HepG2 (cell line): ENCODE measurements around the gene TGM6. TPM values are rescaled to one million over a fixed set of nuclear protein-coding genes. Genes with fewer than 3 reads are reported as not detected.
A peak's percentile ranks its signal among the peaks of the same experiment; 100 is the strongest.

Experiments used
- ARID2 ChIP-seq: sonication (generic); formaldehyde crosslinking; IDR thresholded peaks from 2 replicates; pipeline ENCODE4 v1.8.1; 2022; ENCODE audit warnings: mild to moderate bottlenecking, missing genetic modification reagents, borderline replicate concordance
- ARNT2 ChIP-seq: sonication (generic); formaldehyde crosslinking; IDR thresholded peaks from 2 replicates; pipeline ENCODE4 v1.8.0; 2022; ENCODE audit warnings: mild to moderate bottlenecking, low read depth, missing genetic modification reagents, moderate library complexity
- E2F1 ChIP-seq: sonication (generic); formaldehyde crosslinking; IDR thresholded peaks from 2 replicates; pipeline ENCODE4 v1.5.0; 2020; ENCODE audit warnings: missing genetic modification reagents
- ESRRA ChIP-seq: sonication (generic); formaldehyde crosslinking; IDR thresholded peaks from 2 replicates; pipeline ENCODE4 v1.5.1; 2020; ENCODE audit warnings: mild to moderate bottlenecking, low read depth, missing genetic modification reagents
- FOXK1 ChIP-seq: sonication (generic); formaldehyde crosslinking; IDR thresholded peaks from 2 replicates; pipeline ENCODE4 v1.4.0; 2020; ENCODE audit warnings: low read depth, missing genetic modification reagents, borderline replicate concordance
- GABPB1 ChIP-seq: IDR thresholded peaks from 2 replicates; pipeline ENCODE4 v1.6.1; 2016; ENCODE audit warnings: mild to moderate bottlenecking, missing genetic modification reagents, moderate library complexity, missing compliant biosample characterization
- HHEX ChIP-seq: IDR thresholded peaks from 2 replicates; pipeline ENCODE4 v1.6.1; 2016; ENCODE audit warnings: control low read depth
- KMT2B ChIP-seq: IDR thresholded peaks from 2 replicates; pipeline ENCODE4 v1.6.1; 2016; ENCODE audit warnings: missing genetic modification reagents, missing compliant biosample characterization
- NR0B2 ChIP-seq: sonication (generic); formaldehyde crosslinking; IDR thresholded peaks from 2 replicates; pipeline ENCODE4 v1.4.0; 2020; ENCODE audit warnings: mild to moderate bottlenecking, missing genetic modification reagents
- RELA ChIP-seq: sonication (generic); formaldehyde crosslinking; IDR thresholded peaks from 2 replicates; pipeline ENCODE4 v1.4.0; 2020; ENCODE audit warnings: missing genetic modification reagents
- SIN3A ChIP-seq: IDR thresholded peaks from 2 replicates; pipeline ENCODE4 v1.6.1; 2011; ENCODE audit warnings: low read depth, mild to moderate bottlenecking, control low read depth, low read length, borderline replicate concordance
- YEATS4 ChIP-seq: sonication (generic); formaldehyde crosslinking; IDR thresholded peaks from 2 replicates; pipeline ENCODE4 v1.4.0; 2020; ENCODE audit warnings: missing genetic modification reagents, borderline replicate concordance
- ZBTB2 ChIP-seq: sonication (generic); formaldehyde crosslinking; IDR thresholded peaks from 2 replicates; pipeline ENCODE4 v1.8.0; 2022; ENCODE audit warnings: low read depth, missing genetic modification reagents
- ZKSCAN1 ChIP-seq: fragments of 150-350 bp; IDR thresholded peaks from 2 replicates; pipeline ENCODE4 v1.6.1; 2014; ENCODE audit warnings: low read length
- ZMAT5 ChIP-seq: sonication (generic); formaldehyde crosslinking; IDR thresholded peaks from 2 replicates; pipeline ENCODE4 v1.5.0; 2020; ENCODE audit warnings: mild to moderate bottlenecking, low read depth, missing genetic modification reagents, borderline replicate concordance
- ZNF3 ChIP-seq: IDR thresholded peaks from 2 replicates; pipeline ENCODE4 v1.7.0; 2017; ENCODE audit warnings: inconsistent platforms
- ZNF430 ChIP-seq: sonication (generic); formaldehyde crosslinking; IDR thresholded peaks from 2 replicates; pipeline ENCODE4 v1.9.0; 2021; ENCODE audit warnings: mild to moderate bottlenecking, missing genetic modification reagents
- ZNF460 ChIP-seq: sonication (generic); formaldehyde crosslinking; IDR thresholded peaks from 2 replicates; pipeline ENCODE4 v1.5.1; 2020; ENCODE audit warnings: missing genetic modification reagents, mild to moderate bottlenecking, borderline replicate concordance
- ZNF513 ChIP-seq: sonication (generic); formaldehyde crosslinking; conservative IDR thresholded peaks from 2 replicates; pipeline ENCODE4 v1.5.0; 2020; ENCODE audit warnings: missing genetic modification reagents
- ZNF569 ChIP-seq: sonication (generic); formaldehyde crosslinking; IDR thresholded peaks from 2 replicates; pipeline ENCODE4 v1.5.0; 2020; ENCODE audit warnings: mild to moderate bottlenecking, missing genetic modification reagents, moderate library complexity, borderline replicate concordance
- ZNF607 ChIP-seq: sonication (generic); formaldehyde crosslinking; IDR thresholded peaks from 2 replicates; pipeline ENCODE4 v1.5.1; 2020; ENCODE audit warnings: missing genetic modification reagents, mild to moderate bottlenecking, borderline replicate concordance
- ZNF781 ChIP-seq: sonication (generic); formaldehyde crosslinking; IDR thresholded peaks from 2 replicates; pipeline ENCODE4 v1.5.1; 2020; ENCODE audit warnings: borderline replicate concordance, mild to moderate bottlenecking, missing genetic modification reagents; ENCODE audit errors: not compliant biosample characterization
- polyA plus RNA-seq, 8 experiments: library from polyadenylated mRNA; depleted of rRNA in 3 of 8; stranded (reverse) in 7 of 8; unstranded in 1 of 8; fragments of >200 nt; fragmentation: Illumina TruSeq in 4 of 8; extraction: Trizol in 4 of 8; gene quantifications; 2 replicates each; pipeline versions ENCODE4 v1.2.1 to v1.2.3, GENCODE V29; 2011 to 2016; ENCODE audit warnings: low read depth in 4 of 8, missing spikeins in 1 of 8, mixed read lengths in 1 of 8; ENCODE audit not compliant: insufficient read depth in 1 of 8
- total RNA-seq, 5 experiments: library from RNA; depleted of rRNA; stranded (reverse); fragments of >200 nt; fragmentation: Illumina TruSeq; extraction: Trizol; gene quantifications; 2 replicates each; pipeline ENCODE4 v1.2.3, GENCODE V29; 2016; ENCODE audit warnings: low read depth in 1 of 5
- TF ChIP-seq, protein P1 (sequence below): sonication (generic); formaldehyde crosslinking; IDR thresholded peaks from 2 replicates; pipeline ENCODE4 v1.8.1; 2023; ENCODE audit warnings: mild to moderate bottlenecking, missing genetic modification reagents, borderline replicate concordance

TGM6 gene
- total and polyA plus RNA-seq, 2 of the 13 experiments (the other 11 are each of a cell fraction or from before 2014, with no cell fraction given) = not detected

DNA sequence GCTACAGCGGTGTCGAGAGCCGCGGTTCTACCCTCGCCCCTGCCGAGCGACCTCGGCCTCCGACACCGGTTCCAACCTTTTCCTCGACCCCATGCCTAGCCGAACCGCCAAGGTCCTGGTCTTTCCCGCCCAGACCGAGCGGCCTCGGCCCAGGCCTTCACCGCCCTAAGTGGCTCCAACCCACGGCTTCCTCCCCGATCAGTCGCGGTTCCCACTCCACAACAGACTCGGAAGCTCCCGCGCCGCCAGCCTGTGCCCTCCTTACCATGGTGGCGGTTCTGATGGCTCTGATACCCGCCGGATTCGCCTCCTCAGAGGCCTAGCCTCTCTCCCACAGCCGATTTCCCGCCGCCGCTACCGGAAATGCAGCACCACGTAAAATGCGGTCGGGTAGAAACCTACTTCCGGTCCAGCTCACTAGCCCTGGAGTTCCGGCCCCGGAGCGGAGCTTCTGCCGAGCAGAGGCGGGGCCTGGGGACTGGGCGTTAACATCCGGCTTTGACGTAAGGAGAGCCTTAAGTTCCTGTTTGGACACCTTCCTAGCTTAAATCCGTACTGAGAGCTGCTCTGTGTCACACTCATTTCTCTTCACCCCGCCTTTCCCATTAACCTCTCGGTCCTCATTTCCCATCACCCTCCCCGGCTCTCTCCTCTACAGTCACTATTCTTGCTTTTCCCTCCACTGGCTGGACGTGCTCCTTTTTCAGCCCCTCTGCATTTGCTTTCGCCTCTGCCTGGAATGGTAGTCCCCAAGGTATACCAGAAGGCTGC lies 89.9 kb downstream of the TGM6 start, which contains the start of gene SNRPB (continued):
- peak; percentile 95 for TF ChIP-seq ZBTB2 (CRISPR knock-in tag)
- peak; percentile 95 for TF ChIP-seq NR0B2 (CRISPR knock-in tag)
- TF ChIP-seq RELA (CRISPR knock-in tag) = peak; percentile 77; the same call in 1 of the 2 replicates
- peak; percentile 92 for TF ChIP-seq ESRRA (CRISPR knock-in tag)
- peak; percentile 97 for TF ChIP-seq KMT2B
- peak; percentile 100 for TF ChIP-seq YEATS4 (CRISPR knock-in tag)
- TF ChIP-seq ARNT2 (CRISPR knock-in tag) = peak; percentile 98
- TF ChIP-seq ZNF3 (CRISPR knock-in tag) = peak; percentile 84; the same call in 1 of the 2 replicates
- peak; percentile 97 for TF ChIP-seq FOXK1 (CRISPR knock-in tag)
- TF ChIP-seq ZNF781 (CRISPR knock-in tag) = peak; percentile 99
- peak; percentile 99 for TF ChIP-seq ARID2 (CRISPR knock-in tag)
- TF ChIP-seq ZNF513 = peak; percentile 88; the same call in 1 of the 2 replicates
- peak; percentile 100 for TF ChIP-seq ZNF430
- TF ChIP-seq ZNF607 (CRISPR knock-in tag) = peak; percentile 98
- TF ChIP-seq HHEX (CRISPR knock-in tag) = peak; percentile 66; the same call in 1 of the 2 replicates
- TF ChIP-seq ZMAT5 (CRISPR knock-in tag) = no peak; the same call in 1 of the 2 replicates
- TF ChIP-seq SIN3A = peak; percentile 86; the same call in 1 of the 2 replicates
- TF ChIP-seq ZNF460 (CRISPR knock-in tag) = peak; percentile 84; the same call in 1 of the 2 replicates
- peak; percentile 45 for TF ChIP-seq ZKSCAN1
- TF ChIP-seq, protein P1, sequence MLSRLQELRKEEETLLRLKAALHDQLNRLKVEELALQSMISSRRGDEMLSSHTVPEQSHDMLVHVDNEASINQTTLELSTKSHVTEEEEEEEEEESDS (CRISPR knock-in tag) = peak; percentile 97
- TF ChIP-seq ZNF569 = peak; percentile 100
- peak; percentile 100 for TF ChIP-seq E2F1
- peak; percentile 100 for TF ChIP-seq GABPB1 (CRISPR knock-in tag)
